Muscle layer of colon (tissue), 2 donors: ENCODE results near the gene LTB.

ENCODE experiments used
- H3K27ac ChIP-seq: one replicate; pipeline ENCODE4 v1.7.0; 2013; ENCODE audit warnings: low read depth, mild to moderate bottlenecking, low read length, moderate library complexity
- H3K27me3 ChIP-seq, 2 donors: one replicate each; pipeline ENCODE4 v1.7.0; 2013; ENCODE audit warnings: low read length in 2 of 2, mild to moderate bottlenecking in 2 of 2; ENCODE audit not compliant: insufficient read depth in 2 of 2, control insufficient read depth in 1 of 2
- H3K36me3 ChIP-seq: one replicate; pipeline ENCODE4 v1.7.0; 2013; ENCODE audit warnings: mild to moderate bottlenecking, low read length; ENCODE audit not compliant: insufficient read depth
- H3K4me1 ChIP-seq: one replicate; pipeline ENCODE4 v1.7.0; 2013; ENCODE audit warnings: mild to moderate bottlenecking, low read length; ENCODE audit not compliant: insufficient read depth
- H3K4me3 ChIP-seq, 2 donors: one replicate each; pipeline ENCODE4 v1.7.0; 2013; ENCODE audit warnings: low read length in 2 of 2, low read depth in 1 of 2, mild to moderate bottlenecking in 1 of 2, moderate library complexity in 1 of 2
- H3K9ac ChIP-seq: one replicate; pipeline ENCODE4 v1.7.0; 2013; ENCODE audit warnings: low read length
- H3K9me3 ChIP-seq: one replicate; pipeline ENCODE4 v1.7.0; 2013; ENCODE audit warnings: mild to moderate bottlenecking, low read length
- donor health status: abdominal sarcoma.
- donor health status: Adenocarcinoma of cecum.

Gene LTB

GRCh38 chr6:31531162-31531561, 51.1 kb downstream of the LTB start:
- H3K4me1 ChIP-seq = no peaks in the 10 kb centered on the region
- peaks cover 55% of the 10 kb centered on the region for H3K36me3 ChIP-seq

GRCh38 chr6:31530659-31531058, 51.6 kb downstream of the LTB start:
- peaks cover 50% of the 10 kb centered on the region for H3K36me3 ChIP-seq

More at GRCh38 chr6:31531162-31531561, 51.1 kb downstream of the LTB start:
- Histone ChIP-seq H3K9ac (no peak overlapping the region), H3K27ac (no peak overlapping the region), H3K9me3 (no peaks in the 10 kb centered on the region), H3K4me3 (no peak overlapping the region), H3K27me3 (no peaks in the 10 kb centered on the region)

More at GRCh38 chr6:31530659-31531058, 51.6 kb downstream of the LTB start:
- H3K9me3 ChIP-seq = no peaks in the 10 kb centered on the region
- no peak overlapping the region for H3K4me3 ChIP-seq
- no peaks in the 10 kb centered on the region for H3K27me3 ChIP-seq
- no peak overlapping the region for H3K9ac ChIP-seq
- H3K4me1 ChIP-seq = no peaks in the 10 kb centered on the region
- no peak overlapping the region for H3K27ac ChIP-seq
